Gastrocnemius medialis (tissue), 4 donors: ENCODE results near the gene POC1A.

Experiments used
- CTCF ChIP-seq, 5 experiments: fragments of 450-650 bp in 3 of 5; fragments of 200-600 bp in 2 of 5; sonication (generic) in 2 of 5; IDR thresholded peaks in 4 of 5; conservative IDR thresholded peaks in 1 of 5; 1 replicate in 4 of 5; 2 replicates in 1 of 5; pipeline ENCODE4 v1.5.1; 2016 to 2019; ENCODE audit warnings: antibody characterized with exemption in 5 of 5, mild to moderate bottlenecking in 3 of 5, moderate library complexity in 3 of 5
- POLR2A ChIP-seq, 2 donors: fragments of 450-650 bp; IDR thresholded peaks; one replicate each; pipeline ENCODE4 v1.6.1; 2017; ENCODE audit warnings: antibody characterized with exemption in 2 of 2, mild to moderate bottlenecking in 2 of 2, moderate library complexity in 2 of 2

GRCh38 chr3:52173101-52173500 lies 18.9 kb upstream of the POC1A start:
- TF ChIP-seq CTCF (IDR thresholded peaks at IDR 0.05 in 4 of 5, conservative IDR thresholded peaks at IDR 0.05 in 1 of 5) (no peak), POLR2A (IDR thresholded peaks at IDR 0.05) (no peak)
